AG09309 (cell line): ENCODE data around the gene ATIC.

Source experiments
- DNase-seq: peaks from one replicate; pipeline ENCODE4 v3.0.0-alpha.2; 2010; ENCODE audit warnings: low read depth
- H3K4me3 ChIP-seq: 2 replicates; pipeline ENCODE4 v1.5.1; 2011; ENCODE audit warnings: mild to moderate bottlenecking, low read depth, low read length, moderate library complexity; ENCODE audit not compliant: control insufficient read depth
- CTCF ChIP-seq: IDR thresholded peaks from 2 replicates; pipeline ENCODE4 v1.5.1; 2011; ENCODE audit warnings: mild to moderate bottlenecking, low read depth, low read length, inconsistent platforms; ENCODE audit not compliant: insufficient read depth, control insufficient read depth; ENCODE audit errors: missing control alignments

ATIC gene

GRCh38 chr2:215324811-215325210 is 13.0 kb downstream of the ATIC start:
- no peak overlapping the region for H3K4me3 ChIP-seq
- DNase-seq, result no peak

GRCh38 chr2:215328066-215328465 is 16.2 kb downstream of the ATIC start:
- no peak for DNase-seq
- no peak for TF ChIP-seq CTCF
- H3K4me3 ChIP-seq, result no peak overlapping the region

More at GRCh38 chr2:215324811-215325210, 13.0 kb downstream of the ATIC start:
- TF ChIP-seq CTCF, result no peak

- no peak for TF ChIP-seq CTCF
- no peak for DNase-seq
- no peak overlapping the region for H3K4me3 ChIP-seq
These were observed 21.2 kb downstream of the ATIC start for GRCh38 chr2:215332872-215333595.

- no peak for TF ChIP-seq CTCF
- no peak overlapping the region for H3K4me3 ChIP-seq
- DNase-seq, result no peak
These were observed 27.2 kb downstream of the ATIC start for GRCh38 chr2:215338883-215339679.

- no peak for TF ChIP-seq CTCF
- no peak for DNase-seq
- no peak overlapping the region for H3K4me3 ChIP-seq
These were observed 36.0 kb downstream of the ATIC start for GRCh38 chr2:215347878-215348277.

GRCh38 chr2:215352602-215353001 is 40.7 kb downstream of the ATIC start:
- DNase-seq, result no peak
- no peak for TF ChIP-seq CTCF
- no peak overlapping the region for H3K4me3 ChIP-seq
